Testis (tissue), 3 donors: Measurements from ENCODE around the gene MZB1. TPM values are rescaled to one million over a fixed set of nuclear protein-coding genes. Genes with fewer than 3 reads are reported as not detected.

Source experiments
- DNase-seq: peaks from one replicate; pipeline ENCODE4 v3.0.0-alpha.2; 2019
- H3K27ac ChIP-seq, 2 donors: fragments of 200-600 bp; sonication (generic); one replicate each; pipeline ENCODE4 v1.5.1; 2019
- H3K27me3 ChIP-seq: fragments of 200-600 bp; sonication (generic); one replicate; pipeline ENCODE4 v1.5.1; 2019
- H3K36me3 ChIP-seq: fragments of 200-600 bp; sonication (generic); one replicate; pipeline ENCODE4 v1.5.1; 2017; ENCODE audit warnings: low read depth; ENCODE audit errors: missing control alignments
- H3K4me1 ChIP-seq: fragments of 200-600 bp; sonication (generic); one replicate; pipeline ENCODE4 v1.5.1; 2019
- H3K4me3 ChIP-seq, 2 donors: fragments of 200-600 bp; sonication (generic); one replicate each; pipeline ENCODE4 v1.5.1; 2017 to 2019
- H3K9me3 ChIP-seq: fragments of 200-600 bp; sonication (generic); one replicate; pipeline ENCODE4 v1.5.1; 2017
- POLR2A ChIP-seq: fragments of 450-650 bp; IDR thresholded peaks from one replicate; pipeline ENCODE4 v1.6.1; 2017; ENCODE audit warnings: antibody characterized with exemption, mild to moderate bottlenecking, moderate library complexity
- WGBS, 2 donors: methylation state at CpG; one replicate each; pipeline ENCODE4 v1.1.5; 2018; 5-methylcytosine and 5-hydroxymethylcytosine counted together
- intact Hi-C: fragments of 100-400 bp; cut with DNase I; formaldehyde crosslinking; loops from one replicate; pipeline ENCODE4 v1.15.1; 2023; ENCODE audit warnings: low total_unique reads
- polyA plus RNA-seq: library from polyadenylated mRNA; stranded (reverse); fragments of 350-450 nt; fragmentation: Illumina TruSeq; extraction: RNeasy Lipid Tissue Mini Kit (QIAGEN cat#74804); gene quantifications from one replicate; pipeline ENCODE4 v1.2.3, GENCODE V29; 2014; ENCODE audit warnings: low read depth, low replicate concordance; ENCODE audit not compliant: insufficient read depth
- total RNA-seq, 2 donors: library from RNA; depleted of rRNA; stranded (reverse); fragments of >200 nt; gene quantifications; one replicate each; pipeline ENCODE4 v1.2.3, GENCODE V29; 2016
- TF ChIP-seq, protein P1 (sequence below), 3 experiments: fragments of 450-650 bp in 2 of 3; fragments of 200-600 bp in 1 of 3; sonication (generic) in 1 of 3; IDR thresholded peaks; one replicate each; pipeline ENCODE4 v1.5.1; 2016 to 2019; ENCODE audit warnings: antibody characterized with exemption in 3 of 3, mild to moderate bottlenecking in 2 of 3, moderate library complexity in 1 of 3

MZB1 gene
- total and polyA plus RNA-seq, 3 donors from 2014 or later: 0.31 to 6.0 (median 0.94) TPM

DNA sequence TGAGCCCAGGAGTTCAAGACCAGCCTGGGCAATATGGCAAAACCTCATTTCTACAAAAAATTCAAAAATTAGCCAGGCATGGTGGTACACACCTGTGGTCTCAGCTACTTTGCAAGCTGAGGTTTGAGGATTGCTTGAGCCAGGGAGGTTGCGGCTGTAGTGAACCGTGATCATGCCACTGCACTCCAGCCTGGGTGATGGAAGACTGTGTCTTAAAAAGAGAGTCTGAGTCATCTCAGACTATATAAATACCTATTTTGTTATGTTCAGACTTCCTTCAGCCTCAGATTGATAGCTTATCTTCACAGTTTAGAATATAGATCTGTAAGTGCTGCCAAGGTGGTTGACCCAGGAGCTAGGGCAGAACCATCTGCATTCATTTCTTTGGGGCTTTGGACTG lies 49.7 kb downstream of the MZB1 start:
- Histone ChIP-seq H3K9me3 (no peaks in the 10 kb centered on the region), H3K27ac (no peak overlapping the region), H3K4me1 (peaks cover 8% of the 10 kb centered on the region), H3K4me3 (no peak overlapping the region), H3K36me3 (no peaks in the 10 kb centered on the region), H3K27me3 (no peaks in the 10 kb centered on the region)
- 92 to 93% methylated on average over 2 of the region's 2 CpGs for WGBS, 2 donors
- intact Hi-C loops: no loop called here
- no peak for DNase-seq
- TF ChIP-seq, protein P1, sequence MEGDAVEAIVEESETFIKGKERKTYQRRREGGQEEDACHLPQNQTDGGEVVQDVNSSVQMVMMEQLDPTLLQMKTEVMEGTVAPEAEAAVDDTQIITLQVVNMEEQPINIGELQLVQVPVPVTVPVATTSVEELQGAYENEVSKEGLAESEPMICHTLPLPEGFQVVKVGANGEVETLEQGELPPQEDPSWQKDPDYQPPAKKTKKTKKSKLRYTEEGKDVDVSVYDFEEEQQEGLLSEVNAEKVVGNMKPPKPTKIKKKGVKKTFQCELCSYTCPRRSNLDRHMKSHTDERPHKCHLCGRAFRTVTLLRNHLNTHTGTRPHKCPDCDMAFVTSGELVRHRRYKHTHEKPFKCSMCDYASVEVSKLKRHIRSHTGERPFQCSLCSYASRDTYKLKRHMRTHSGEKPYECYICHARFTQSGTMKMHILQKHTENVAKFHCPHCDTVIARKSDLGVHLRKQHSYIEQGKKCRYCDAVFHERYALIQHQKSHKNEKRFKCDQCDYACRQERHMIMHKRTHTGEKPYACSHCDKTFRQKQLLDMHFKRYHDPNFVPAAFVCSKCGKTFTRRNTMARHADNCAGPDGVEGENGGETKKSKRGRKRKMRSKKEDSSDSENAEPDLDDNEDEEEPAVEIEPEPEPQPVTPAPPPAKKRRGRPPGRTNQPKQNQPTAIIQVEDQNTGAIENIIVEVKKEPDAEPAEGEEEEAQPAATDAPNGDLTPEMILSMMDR (IDR thresholded peaks at IDR 0.05): no peak
- no peak for TF ChIP-seq POLR2A

Other genes with a start within 250 kb of the MZB1 start
- gene SIL1, start 191.5 kb downstream of the MZB1 start, total RNA-seq: 10 to 100 TPM; 86.5 to 98.2 TPM
- gene SIL1, start 191.5 kb downstream of the MZB1 start, polyA plus RNA-seq: 116 TPM
- 100 to 1,000 TPM; 243 to 248 TPM for gene MATR3, start 96.2 kb downstream of the MZB1 start, total RNA-seq
- gene MATR3, start 96.2 kb downstream of the MZB1 start, polyA plus RNA-seq: 174 TPM
- gene PAIP2, start 48.1 kb downstream of the MZB1 start, total RNA-seq: 100 to 1,000 TPM; 142 to 150 TPM
- 297 TPM for gene PAIP2, start 48.1 kb downstream of the MZB1 start, polyA plus RNA-seq
- gene SLC23A1, start 6.6 kb downstream of the MZB1 start, total RNA-seq: not detected
- gene SLC23A1, start 6.6 kb downstream of the MZB1 start, polyA plus RNA-seq: 0.34 TPM
- gene PROB1, start 5.2 kb upstream of the MZB1 start, total RNA-seq: 1 to 10 TPM; 2.7 to 3.6 TPM
- 1.5 TPM for gene PROB1, start 5.2 kb upstream of the MZB1 start, polyA plus RNA-seq
- gene SPATA24, start 14.2 kb upstream of the MZB1 start, total RNA-seq: 10 to 100 TPM; 45.2 to 94.6 TPM
- 185 TPM for gene SPATA24, start 14.2 kb upstream of the MZB1 start, polyA plus RNA-seq
- gene DNAJC18, start 49.6 kb upstream of the MZB1 start, total RNA-seq: 10 to 100 TPM; 45.0 to 98.3 TPM
- gene DNAJC18, start 49.6 kb upstream of the MZB1 start, polyA plus RNA-seq: 283 TPM
- gene ECSCR, start 72.8 kb upstream of the MZB1 start, total RNA-seq: 1 to 10 TPM; 1.8 to 2.4 TPM
- 13.9 TPM for gene ECSCR, start 72.8 kb upstream of the MZB1 start, polyA plus RNA-seq
- gene SMIM33, start 81.1 kb upstream of the MZB1 start, total RNA-seq: under 1 TPM in 1 of 2 donors, not detected in 1; 0.16 TPM
- gene SMIM33, start 81.1 kb upstream of the MZB1 start, polyA plus RNA-seq: not detected
- gene STING1, start 92.8 kb upstream of the MZB1 start, total RNA-seq: 10 to 100 TPM; 14.2 to 18.6 TPM
- gene STING1, start 92.8 kb upstream of the MZB1 start, polyA plus RNA-seq: 22.4 TPM
- gene UBE2D2, start 171.4 kb upstream of the MZB1 start, total RNA-seq: 100 to 1,000 TPM; 102 to 116 TPM
- 386 TPM for gene UBE2D2, start 171.4 kb upstream of the MZB1 start, polyA plus RNA-seq